ENCODE data around the gene C1orf226.

GRCh38 chr1:162367073-162367472 is 14.5 kb upstream of the C1orf226 start:
- TF ChIP-seq CTCF (IDR thresholded peaks at IDR 0.05 in 2 of 3, conservative IDR thresholded peaks at IDR 0.05 in 1 of 3; ENCODE audit: insufficient read depth in 2 of 3, low read depth in 1 of 3, low read length in 3 of 3) (no peak), FOXP1 (CRISPR knock-in tag; IDR thresholded peaks at IDR 0.05) (no peak), RHOXF2B (CRISPR knock-in tag; conservative IDR thresholded peaks at IDR 0.05) (no peak), TFAP4 (CRISPR knock-in tag; IDR thresholded peaks at IDR 0.05; ENCODE audit: borderline replicate concordance) (no peak), HNRNPK (IDR thresholded peaks at IDR 0.05; ENCODE audit: low read depth, low read length, poor library complexity, severe bottlenecking) (no peak), RB1 (IDR thresholded peaks at IDR 0.05; ENCODE audit: low read depth) (no peak), MED1 (CRISPR knock-in tag; IDR thresholded peaks at IDR 0.05; ENCODE audit: borderline replicate concordance) (no peak), EZH2 (IDR thresholded peaks at IDR 0.05; ENCODE audit: borderline replicate concordance, low read depth, low read length) (no peak), NONO (IDR thresholded peaks at IDR 0.05; ENCODE audit: low read depth in 2 of 2, low read length in 1 of 2) (no peak), PATZ1 (CRISPR knock-in tag; IDR thresholded peaks at IDR 0.05; ENCODE audit: borderline replicate concordance) (no peak)
